ENCODE data around the gene CYP2B6. TPM values are rescaled to one million over a fixed set of nuclear protein-coding genes. Genes with fewer than 3 reads are reported as not detected.

The CYP2B6 gene
- total RNA-seq, 1 experiment from 2014 or later = not detected

DNA sequence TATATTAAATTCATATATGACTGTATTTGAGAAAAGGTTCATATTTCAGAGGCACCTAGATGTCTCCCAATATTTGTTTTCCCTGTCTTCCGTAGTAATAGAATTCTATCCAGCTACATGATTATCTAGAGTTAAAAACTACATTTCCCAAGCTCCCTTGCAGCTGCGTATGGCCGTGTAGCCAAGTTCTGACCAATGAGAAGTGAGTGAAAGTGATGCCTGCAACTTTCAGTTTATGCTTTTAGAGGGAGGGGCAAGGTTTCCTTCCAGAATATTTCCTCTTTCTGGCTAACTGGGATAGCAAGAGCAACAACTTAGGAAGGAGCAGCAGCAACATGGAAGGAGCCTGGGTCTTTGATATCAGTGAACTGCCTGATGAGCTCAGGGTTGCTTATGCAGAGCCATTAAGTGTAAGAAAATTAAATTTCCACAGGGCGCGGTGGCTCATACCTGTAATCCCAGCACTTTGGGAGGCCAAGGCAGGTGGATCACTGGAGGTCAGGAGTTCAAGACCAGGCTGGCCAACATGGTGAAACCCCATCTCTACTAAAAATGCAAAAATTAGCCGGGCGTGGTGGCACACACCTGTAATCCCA, 74.0 kb downstream of the CYP2B6 start:
- Histone ChIP-seq H3K9me3 (peaks cover 2% of the 10 kb centered on the region), H3K27me3 (peaks cover 73% of the 10 kb centered on the region), H3K4me3 (no peak overlapping the region), H3K36me3 (no peaks in the 10 kb centered on the region)
- peak; percentile 10 for DNase-seq

Other genes with a start within 250 kb of the CYP2B6 start
- 0.95 and 3.6 TPM in 2 replicates for gene ACTMAP, start 240.8 kb upstream of the CYP2B6 start, total RNA-seq (2014; rRNA removed; shearing (Covaris generic); ENCODE audit: low replicate concordance)
- 66.4 and 68.4 TPM in 2 replicates for gene SNRPA, start 240.1 kb upstream of the CYP2B6 start, total RNA-seq (2014; rRNA removed; shearing (Covaris generic); ENCODE audit: low replicate concordance)
- not detected in 2 replicates for gene MIA, start 215.8 kb upstream of the CYP2B6 start, total RNA-seq (2014; rRNA removed; shearing (Covaris generic); ENCODE audit: low replicate concordance)
- 34.4 and 41.2 TPM in 2 replicates for gene RAB4B, start 213.0 kb upstream of the CYP2B6 start, total RNA-seq (2014; rRNA removed; shearing (Covaris generic); ENCODE audit: low replicate concordance)
- 63.2 and 140 TPM in 2 replicates for gene EGLN2, start 192.1 kb upstream of the CYP2B6 start, total RNA-seq (2014; rRNA removed; shearing (Covaris generic); ENCODE audit: low replicate concordance)
- gene CYP2A6, start 140.8 kb upstream of the CYP2B6 start, total RNA-seq (2014; rRNA removed; shearing (Covaris generic); ENCODE audit: low replicate concordance) = not detected in 2 replicates
- gene CYP2A7, start 109.1 kb upstream of the CYP2B6 start, total RNA-seq (2014; rRNA removed; shearing (Covaris generic); ENCODE audit: low replicate concordance) = not detected in 2 replicates
- gene CYP2A13, start 97.2 kb downstream of the CYP2B6 start, total RNA-seq (2014; rRNA removed; shearing (Covaris generic); ENCODE audit: low replicate concordance) = not detected in 2 replicates
- gene CYP2F1, start 123.2 kb downstream of the CYP2B6 start, total RNA-seq (2014; rRNA removed; shearing (Covaris generic); ENCODE audit: low replicate concordance) = not detected in 2 replicates
- 3.9 and 5.0 TPM in 2 replicates for gene CYP2S1, start 201.9 kb downstream of the CYP2B6 start, total RNA-seq (2014; rRNA removed; shearing (Covaris generic); ENCODE audit: low replicate concordance)
- 294 and 355 TPM in 2 replicates for gene AXL, start 227.9 kb downstream of the CYP2B6 start, total RNA-seq (2014; rRNA removed; shearing (Covaris generic); ENCODE audit: low replicate concordance)